Inflammatory macrophage (primary cell): Measurements from ENCODE around the gene DLL4.

Source experiments
- DNase-seq, 2 donors: peaks; one replicate each; pipeline ENCODE4 v3.0.0-alpha.2; 2020 to 2022

The DLL4 gene

GRCh38 chr15:40906991-40907802, 21.9 kb upstream of the DLL4 start:
- DNase-seq = peak; percentile 47 to 58

DNA sequence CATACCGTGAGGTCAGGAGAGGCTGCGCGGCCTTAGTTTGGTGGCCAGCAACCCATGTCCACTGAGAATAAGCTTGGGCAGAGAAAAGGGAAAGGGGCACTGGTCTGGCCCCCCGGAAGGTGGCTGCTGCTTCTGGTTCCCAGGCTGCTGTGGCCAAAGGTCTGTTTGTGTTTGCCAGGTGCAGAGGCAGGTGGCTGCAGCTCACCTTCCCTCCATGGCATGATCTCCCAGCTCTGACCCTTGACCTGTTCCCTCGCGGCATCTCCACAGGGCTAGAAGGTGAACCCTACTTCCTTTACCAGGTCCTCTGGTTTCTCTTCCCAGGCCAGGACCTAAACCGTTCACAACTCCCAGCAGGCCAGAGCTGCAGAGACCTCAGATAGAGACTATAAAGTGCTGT, 21.0 kb upstream of the DLL4 start:
- no peak for DNase-seq

DNA sequence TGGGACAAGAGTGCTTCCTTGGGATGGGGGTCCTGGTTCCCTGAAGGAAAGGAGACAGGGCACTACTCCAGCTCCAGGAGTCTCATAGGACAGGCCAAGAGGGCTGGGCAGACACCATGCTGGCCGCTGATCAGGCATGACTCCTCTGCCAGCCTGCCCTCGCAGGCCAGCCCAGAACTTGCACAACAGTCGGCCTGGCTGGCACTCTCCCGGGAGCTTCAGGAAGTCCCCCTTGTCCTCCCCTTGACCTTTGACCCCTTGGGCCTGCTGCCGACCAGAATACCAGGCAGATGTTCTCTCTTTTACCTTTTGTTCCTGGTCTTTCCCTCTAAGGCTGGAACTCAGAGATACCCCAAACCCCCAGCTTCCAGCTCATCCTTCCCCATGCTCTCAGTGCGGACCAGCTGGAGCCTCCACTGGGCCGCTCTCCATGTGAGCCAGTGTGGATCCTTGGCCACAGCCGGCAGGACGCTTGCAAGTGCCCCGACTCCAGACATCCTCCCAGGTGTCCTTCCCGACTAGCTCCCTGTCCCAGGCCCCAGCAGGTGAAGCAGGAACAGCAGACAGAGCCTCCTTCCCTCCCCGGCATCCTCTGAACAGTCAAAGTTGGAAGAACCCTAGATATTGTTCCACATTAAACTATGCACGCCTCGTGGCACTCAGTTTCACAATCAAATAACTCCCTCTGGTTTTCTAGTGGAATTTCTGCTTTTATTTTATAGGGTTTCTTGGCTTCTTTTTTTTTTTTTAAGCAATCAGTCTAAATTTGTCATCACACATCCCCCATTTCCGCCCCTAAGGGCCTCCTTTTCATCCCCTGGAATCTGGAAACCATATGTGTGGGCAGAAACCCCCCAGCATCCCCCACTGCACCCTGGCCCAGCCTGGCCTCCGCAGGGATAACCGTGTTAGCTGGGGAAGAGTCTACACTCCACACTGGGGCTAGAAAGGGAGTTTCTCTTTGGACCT, 19.2 kb upstream of the DLL4 start:
- DNase-seq = peak; percentile 56 to 71

DNA sequence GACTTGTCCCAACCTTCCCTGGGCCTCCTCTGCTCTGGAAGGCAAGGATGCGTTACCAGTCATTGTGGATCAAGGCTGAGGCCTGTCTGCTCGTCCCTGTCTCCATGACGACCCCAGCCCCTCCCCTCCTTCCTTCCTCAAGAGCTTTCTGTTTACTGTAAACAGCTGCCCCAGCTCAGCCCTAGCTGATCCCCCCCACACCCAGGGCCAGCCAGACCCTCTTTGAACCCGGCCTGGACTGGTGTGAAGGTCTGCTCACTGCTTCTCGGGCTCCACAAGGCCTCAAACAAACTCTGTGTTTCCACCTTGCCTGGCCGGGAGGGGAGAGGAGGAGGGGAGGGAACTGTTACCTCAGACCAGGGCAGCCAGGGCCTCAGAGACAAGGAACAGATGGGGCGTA, 18.0 kb upstream of the DLL4 start:
- DNase-seq = no peak

DNA sequence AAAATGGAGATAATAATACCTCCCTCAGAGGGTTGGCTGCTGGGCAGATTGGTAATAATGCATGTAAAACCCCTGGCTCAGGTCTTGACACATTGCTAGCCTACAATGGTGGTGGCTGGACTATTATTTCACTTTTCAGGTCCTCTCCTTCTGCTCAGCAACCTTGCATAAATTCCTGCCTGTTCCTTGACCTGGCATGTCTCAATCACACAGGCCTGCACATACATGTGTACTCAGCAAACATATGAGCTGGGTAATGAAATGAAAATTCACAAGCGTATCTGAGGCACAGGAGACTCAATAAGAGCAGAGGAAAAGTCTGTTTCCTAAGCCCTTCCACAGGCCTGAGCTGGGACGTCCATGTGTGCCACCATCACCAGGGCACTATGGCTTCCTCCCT, 17.4 kb upstream of the DLL4 start:
- DNase-seq = no peak

DNA sequence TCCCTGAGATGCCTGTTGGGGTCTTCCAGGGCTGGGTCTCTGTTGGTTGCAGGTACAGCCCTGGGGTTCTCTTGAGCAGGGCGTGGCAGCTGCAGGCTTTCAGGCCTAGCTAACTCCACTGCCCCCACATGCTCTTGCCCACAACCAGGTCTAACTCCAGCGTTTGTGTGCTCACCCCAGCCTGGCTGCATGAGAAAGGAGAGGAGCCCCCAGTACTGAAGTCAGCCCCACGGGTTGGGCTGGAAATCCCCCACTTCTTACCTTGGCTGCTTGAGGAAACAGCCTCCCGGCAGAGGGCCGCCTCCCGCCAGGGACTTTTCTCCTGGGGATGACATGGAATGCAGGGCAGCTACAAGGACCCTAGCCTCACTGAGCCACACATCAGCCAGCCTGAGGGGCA, 16.7 kb upstream of the DLL4 start:
- no peak for DNase-seq

DNA sequence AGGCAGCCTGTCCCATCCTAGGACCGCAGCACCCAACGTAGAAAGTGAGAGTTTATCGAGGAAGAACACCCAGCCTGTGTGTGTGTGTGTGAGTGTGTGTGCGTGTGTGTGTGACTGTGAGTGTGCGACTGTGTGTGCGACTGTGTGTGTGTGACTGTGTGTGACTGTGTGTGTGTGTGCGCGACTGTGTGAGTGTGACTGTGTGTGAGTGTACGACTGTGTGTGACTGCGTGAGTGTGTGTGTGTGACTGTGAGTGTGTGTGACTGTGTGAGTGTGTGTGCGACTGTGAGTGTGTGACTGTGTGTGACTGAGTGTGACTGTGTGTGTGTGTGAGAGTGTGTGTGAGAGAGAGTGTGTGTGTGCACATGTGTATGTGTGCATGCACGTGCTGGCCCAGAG, 15.1 kb upstream of the DLL4 start:
- DNase-seq = no peak

DNA sequence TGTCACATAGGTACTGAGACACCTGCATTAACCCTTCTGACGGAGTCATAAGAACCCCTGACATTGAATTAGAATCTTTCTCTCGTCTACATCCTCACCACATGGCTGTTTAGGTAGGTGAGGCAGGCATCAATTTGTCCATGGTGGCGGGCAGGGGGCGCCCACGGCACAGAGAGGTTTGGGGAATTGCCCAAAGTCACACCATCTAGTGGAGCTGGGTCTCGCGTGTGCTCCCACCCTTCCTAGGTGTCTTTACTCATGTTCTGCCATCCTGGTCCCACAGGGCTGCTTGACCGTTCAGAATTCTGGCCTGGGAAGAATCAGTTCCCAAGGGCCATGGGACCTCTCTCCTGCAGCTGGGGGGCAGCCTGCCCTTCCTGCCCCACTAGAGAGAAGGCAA, 14.7 kb upstream of the DLL4 start:
- no peak for DNase-seq

DNA sequence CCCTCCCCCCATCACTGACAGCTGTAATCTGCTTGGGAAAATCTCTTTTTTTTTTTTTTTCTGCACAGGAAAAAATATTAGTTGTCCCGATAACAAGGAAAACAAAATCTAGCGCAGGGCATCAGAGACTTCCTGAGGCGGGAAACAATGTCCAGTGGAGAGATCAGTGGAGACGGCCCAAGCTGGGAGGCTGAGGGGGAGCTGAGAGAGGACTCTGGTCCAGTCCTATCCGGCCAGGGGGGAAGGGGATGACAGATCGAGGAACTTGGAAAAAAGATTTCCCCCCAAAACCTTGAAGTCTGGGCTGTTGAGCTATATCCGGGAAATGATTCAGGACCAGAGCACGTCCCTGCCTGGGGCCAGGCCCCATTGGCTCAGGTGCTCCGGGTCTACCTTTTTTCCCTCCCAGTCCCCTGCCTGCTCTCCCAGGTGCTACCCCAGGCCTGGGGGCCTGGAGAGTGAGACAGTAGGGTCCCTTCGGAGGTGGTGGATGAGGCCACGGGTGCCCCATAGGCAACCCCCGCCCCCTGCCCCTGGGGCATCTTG, 14.0 kb upstream of the DLL4 start:
- DNase-seq = no peak

- no peak for DNase-seq
These were observed 13.5 kb upstream of the DLL4 start for GRCh38 chr15:40915679-40916078.

GRCh38 chr15:40917585-40917984, 11.6 kb upstream of the DLL4 start:
- DNase-seq = no peak

DNA sequence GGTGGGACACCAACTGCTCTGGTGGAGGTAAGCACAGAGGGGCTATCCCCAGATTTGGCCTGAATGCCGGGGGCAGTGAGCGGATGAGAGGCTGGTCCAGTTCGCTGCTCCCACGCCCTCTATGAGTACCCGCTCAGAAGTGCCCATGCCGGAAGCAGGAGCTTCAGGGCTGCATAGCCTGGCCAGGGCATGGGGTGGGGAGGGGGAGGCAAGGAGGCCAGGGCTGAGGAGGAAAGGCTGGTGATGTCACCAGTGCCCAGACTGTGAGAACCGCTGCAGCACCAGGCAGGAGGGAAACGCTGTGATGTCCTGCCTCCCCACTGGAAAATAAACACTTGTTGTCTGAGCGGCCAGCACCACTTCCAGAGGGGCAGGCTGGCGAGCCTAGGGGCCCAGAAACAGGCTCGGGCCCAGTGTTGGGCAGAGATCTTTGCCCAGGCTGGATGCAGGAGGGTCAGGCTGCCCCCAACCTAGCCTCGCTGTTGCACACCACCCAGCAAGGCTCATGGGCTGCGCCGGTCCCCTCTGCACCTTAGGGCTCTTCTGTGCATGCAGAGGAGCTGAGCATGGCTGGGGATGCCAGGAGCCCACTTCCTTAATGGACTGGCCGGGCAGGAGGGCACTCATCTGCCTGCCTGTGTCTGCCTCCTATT, 10.9 kb upstream of the DLL4 start:
- no peak for DNase-seq

- no peak for DNase-seq
These were observed 10.2 kb upstream of the DLL4 start for GRCh38 chr15:40918799-40919392.

- no peak for DNase-seq
These were observed 7.1 kb upstream of the DLL4 start for GRCh38 chr15:40921949-40922607.

- no peak for DNase-seq
These were observed 6.5 kb upstream of the DLL4 start for GRCh38 chr15:40922608-40923005.

- no peak for DNase-seq
These were observed 5.6 kb upstream of the DLL4 start for GRCh38 chr15:40923551-40923950.

DNA sequence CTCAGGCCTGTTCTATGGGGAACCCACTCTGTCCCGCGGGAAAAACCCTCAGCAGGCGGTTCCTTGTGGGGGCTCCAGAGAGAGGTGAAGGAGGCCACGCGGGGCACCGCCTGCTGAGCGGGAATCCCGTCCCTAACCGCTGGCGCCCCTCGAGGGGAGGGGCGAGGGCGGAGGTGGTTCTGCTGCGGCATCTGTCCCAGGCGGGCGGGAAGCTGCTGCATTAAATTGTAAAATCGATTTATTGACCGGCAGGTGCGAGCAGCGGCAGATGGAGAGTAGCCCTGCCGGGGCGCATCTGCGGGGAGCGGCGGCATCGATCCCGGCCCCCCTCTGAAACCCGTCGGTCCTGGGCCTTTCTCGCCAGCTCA, 3.7 kb upstream of the DLL4 start:
- DNase-seq = no peak

GRCh38 chr15:40925863-40926658, 3.1 kb upstream of the DLL4 start:
- DNase-seq = peak in 1 of 2 donors; percentile 36

DNA sequence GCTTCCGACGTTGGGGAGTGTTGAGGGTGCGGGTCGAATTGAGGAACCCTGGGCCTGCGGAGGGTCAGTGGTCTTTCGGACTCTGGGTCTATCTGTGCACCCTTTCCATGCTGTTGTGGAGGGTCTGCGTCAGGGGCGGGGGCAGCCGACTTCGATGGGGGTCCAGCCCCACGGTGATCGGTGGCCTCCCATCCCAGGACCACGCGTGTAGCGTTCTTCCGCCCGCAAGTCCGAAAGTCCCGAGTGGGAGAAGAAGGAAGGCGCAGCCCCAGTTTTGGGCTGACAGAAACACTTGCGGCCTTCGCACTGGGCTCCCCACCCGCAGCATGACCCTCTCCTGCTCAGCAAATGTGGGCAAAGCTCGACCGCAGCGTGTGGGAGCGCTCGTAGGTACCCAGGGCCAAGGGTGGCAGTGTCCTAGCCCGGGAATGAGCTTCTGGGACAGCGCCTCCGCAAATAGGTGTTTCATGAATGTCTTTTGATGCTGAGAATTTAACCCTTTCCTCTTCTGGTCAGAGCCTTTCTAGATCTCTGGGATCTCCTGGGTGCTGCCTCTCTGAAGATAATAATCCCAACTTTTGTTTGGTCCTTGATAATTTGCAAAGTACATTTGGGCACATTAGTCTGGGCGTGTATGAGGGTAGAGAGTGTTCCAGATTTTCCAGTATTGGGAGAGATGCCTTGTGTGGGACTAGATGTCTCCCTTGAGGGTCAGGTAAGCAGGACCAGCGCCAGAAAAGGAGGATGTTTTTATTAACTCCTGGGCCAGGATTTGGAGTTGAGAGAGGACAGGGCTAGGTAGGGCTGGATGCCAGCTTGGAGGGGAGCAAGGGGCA, 2.3 kb upstream of the DLL4 start:
- no peak for DNase-seq

DNA sequence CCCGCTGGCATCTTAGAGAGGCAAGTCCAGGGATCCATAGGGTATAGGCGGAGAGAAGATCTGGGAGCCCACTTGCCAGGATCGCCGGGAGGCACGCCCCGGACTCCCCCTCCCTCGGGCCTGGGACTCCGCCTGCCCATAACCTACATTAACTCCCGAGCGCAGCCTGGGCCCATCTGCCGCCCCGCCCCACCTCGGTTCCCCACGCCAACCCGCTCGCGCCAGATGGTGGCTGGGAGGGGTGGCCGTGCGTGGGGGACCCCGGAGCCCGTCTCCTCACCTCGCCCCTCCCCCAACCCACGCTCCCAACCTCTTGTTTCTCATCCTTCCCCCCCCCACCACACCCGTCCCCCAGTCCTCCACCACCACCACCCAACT, 1.7 kb upstream of the DLL4 start:
- no peak for DNase-seq
